ENCODE results near the gene LEKR1. TPM values are rescaled to one million over a fixed set of nuclear protein-coding genes. Genes with fewer than 3 reads are reported as not detected.

Gene LEKR1
- total RNA-seq, result under 1 TPM; 0.20 to 0.70 TPM

GRCh38 chr3:156826144-156826895 lies at the start of gene LEKR1:
TSS of gene LEKR1 (plus strand) at chr3:156826353. CDS start at chr3:156829330, 2,977 bp downstream.
- H3K4me3 ChIP-seq, result peak within 1 kb of the TSS; percentile 69 to 78
- H3K36me3 ChIP-seq, result no peaks in the 10 kb centered on the region
- H3K27me3 ChIP-seq, result no peaks in the 10 kb centered on the region
- peak; percentile 86 for DNase-seq (ENCODE audit: low spot score)
- H3K27ac ChIP-seq, result peak within 1 kb of the TSS; percentile 95 to 98
- no peak for TF ChIP-seq CTCF (IDR thresholded peaks at IDR 0.05)
- H3K4me1 ChIP-seq, result peaks cover 0 to 11% of the 10 kb centered on the region in 2 donors
- H3K9me3 ChIP-seq, result no peaks in the 10 kb centered on the region

- H3K9me3 ChIP-seq, result no peaks in the 10 kb centered on the region
- H3K4me3 ChIP-seq, result no peak overlapping the region
- no peak for DNase-seq (ENCODE audit: low spot score)
- no peaks in the 10 kb centered on the region for H3K36me3 ChIP-seq
- H3K27ac ChIP-seq, result no peak overlapping the region
- no peak for TF ChIP-seq CTCF (IDR thresholded peaks at IDR 0.05)
- H3K4me1 ChIP-seq, result no peaks in the 10 kb centered on the region
- H3K27me3 ChIP-seq, result no peaks in the 10 kb centered on the region
These were observed 49.3 kb upstream of the LEKR1 start for GRCh38 chr3:156776871-156777270.

GRCh38 chr3:156781310-156782230 lies 44.6 kb upstream of the LEKR1 start:
- DNase-seq (ENCODE audit: low spot score), result no peak
- no peak for TF ChIP-seq CTCF (IDR thresholded peaks at IDR 0.05)

GRCh38 chr3:156782319-156782718 lies 43.8 kb upstream of the LEKR1 start:
- H3K27me3 ChIP-seq, result no peaks in the 10 kb centered on the region
- H3K4me1 ChIP-seq, result no peaks in the 10 kb centered on the region
- no peak overlapping the region for H3K27ac ChIP-seq
- DNase-seq (ENCODE audit: low spot score), result no peak
- no peak overlapping the region for H3K4me3 ChIP-seq
- TF ChIP-seq CTCF (IDR thresholded peaks at IDR 0.05), result no peak
- H3K36me3 ChIP-seq, result no peaks in the 10 kb centered on the region
- no peaks in the 10 kb centered on the region for H3K9me3 ChIP-seq

More at GRCh38 chr3:156781310-156782230, 44.6 kb upstream of the LEKR1 start:
- no peaks in the 10 kb centered on the region for H3K9me3 ChIP-seq
- no peak overlapping the region for H3K4me3 ChIP-seq
- no peak overlapping the region for H3K27ac ChIP-seq
- H3K27me3 ChIP-seq, result no peaks in the 10 kb centered on the region
- H3K36me3 ChIP-seq, result no peaks in the 10 kb centered on the region
- no peaks in the 10 kb centered on the region for H3K4me1 ChIP-seq

- TF ChIP-seq CTCF (IDR thresholded peaks at IDR 0.05), result no peak
- Histone ChIP-seq H3K36me3 (no peaks in the 10 kb centered on the region), H3K4me3 (no peak overlapping the region), H3K27me3 (no peaks in the 10 kb centered on the region), H3K9me3 (no peaks in the 10 kb centered on the region), H3K4me1 (no peaks in the 10 kb centered on the region), H3K27ac (no peak overlapping the region)
- DNase-seq (ENCODE audit: low spot score), result no peak
These were observed 43.2 kb upstream of the LEKR1 start for GRCh38 chr3:156782921-156783320.

Data from right atrium auricular region (tissue), 2 donors.